ENCODE data around the gene ZMYND11. TPM values are rescaled to one million over a fixed set of nuclear protein-coding genes. Genes with fewer than 3 reads are reported as not detected.
"Not testable (repeated sequence)": the region's sequence is repeated elsewhere in the genome, so short reads cannot be mapped to it uniquely, and the experiment has no call there.

Gene ZMYND11
- total RNA-seq, 1 donor from 2014 or later = 82.3 TPM

GRCh38 chr10:247480-247879 lies 112.2 kb downstream of the ZMYND11 start:
- no peak for DNase-seq
- peaks cover 67% of the 10 kb centered on the region for H3K36me3 ChIP-seq
- no peak for ATAC-seq
- H3K27me3 ChIP-seq = no peaks in the 10 kb centered on the region
- TF ChIP-seq CTCF (IDR thresholded peaks at IDR 0.05) = no peak
- H3K27ac ChIP-seq = no peak overlapping the region
- H3K9me3 ChIP-seq = no peaks in the 10 kb centered on the region
- no peaks in the 10 kb centered on the region for H3K4me1 ChIP-seq
- intact Hi-C loops (cut with DNase I) = no loop called here
- no peak overlapping the region for H3K4me3 ChIP-seq

GRCh38 chr10:248307-248706 lies 113.1 kb downstream of the ZMYND11 start:
- Histone ChIP-seq H3K27me3 (no peaks in the 10 kb centered on the region), H3K27ac (no peak overlapping the region), H3K4me3 (no peak overlapping the region), H3K36me3 (peaks cover 63% of the 10 kb centered on the region), H3K4me1 (no peaks in the 10 kb centered on the region), H3K9me3 (no peaks in the 10 kb centered on the region)
- ATAC-seq (no peak), DNase-seq (no peak)
- intact Hi-C loops (cut with DNase I) = no loop called here
- no peak for TF ChIP-seq CTCF (IDR thresholded peaks at IDR 0.05)

GRCh38 chr10:251982-252582 lies 116.8 kb downstream of the ZMYND11 start:
- H3K4me3 ChIP-seq = no peak overlapping the region
- no peak for TF ChIP-seq CTCF (IDR thresholded peaks at IDR 0.05)
- H3K36me3 ChIP-seq = peaks cover 76% of the 10 kb centered on the region
- no peaks in the 10 kb centered on the region for H3K27me3 ChIP-seq
- intact Hi-C loops (cut with DNase I) = no loop called here
- H3K9me3 ChIP-seq = no peaks in the 10 kb centered on the region
- H3K4me1 ChIP-seq = no peaks in the 10 kb centered on the region
- no peak overlapping the region for H3K27ac ChIP-seq
- ATAC-seq = no peak
- DNase-seq = no peak

GRCh38 chr10:260819-261429 lies 125.7 kb downstream of the ZMYND11 start:
- Histone ChIP-seq H3K27ac (no peak overlapping the region), H3K4me1 (no peaks in the 10 kb centered on the region), H3K27me3 (no peaks in the 10 kb centered on the region), H3K4me3 (no peak overlapping the region), H3K9me3 (no peaks in the 10 kb centered on the region), H3K36me3 (no peaks in the 10 kb centered on the region)
- ATAC-seq (no peak), DNase-seq (no peak)
- intact Hi-C loops (cut with DNase I) = no loop called here
- no peak for TF ChIP-seq CTCF (IDR thresholded peaks at IDR 0.05)

- H3K9me3 ChIP-seq; H3K27me3 ChIP-seq; DNase-seq; intact Hi-C loops (cut with DNase I); ATAC-seq; H3K27ac ChIP-seq; H3K4me3 ChIP-seq; H3K36me3 ChIP-seq; H3K4me1 ChIP-seq: not testable (repeated sequence)
Measured at GRCh38 chr10:264160-265073, 129.2 kb downstream of the ZMYND11 start.

GRCh38 chr10:265074-265440 lies 129.8 kb downstream of the ZMYND11 start:
- ATAC-seq; intact Hi-C loops (cut with DNase I); H3K36me3 ChIP-seq; H3K27me3 ChIP-seq; H3K4me1 ChIP-seq; H3K4me3 ChIP-seq; DNase-seq; H3K9me3 ChIP-seq; H3K27ac ChIP-seq: not testable (repeated sequence)

- H3K36me3 ChIP-seq; H3K9me3 ChIP-seq; H3K4me1 ChIP-seq; H3K27ac ChIP-seq; H3K4me3 ChIP-seq; DNase-seq; ATAC-seq; H3K27me3 ChIP-seq; intact Hi-C loops (cut with DNase I): not testable (repeated sequence)
Measured at GRCh38 chr10:265816-266588, 130.7 kb downstream of the ZMYND11 start.
